HG03139 (cell line): ENCODE measurements around the gene KCTD5.
"Not testable (repeated sequence)": the region's sequence is repeated elsewhere in the genome, so short reads cannot be mapped to it uniquely, and the experiment has no call there.

Experiments
- ATAC-seq: cut with Tn5 transposase; IDR thresholded peaks from one replicate; pipeline ENCODE4 v1.9.1; 2021; ENCODE audit not compliant: unreplicated experiment

The KCTD5 gene

GRCh38 chr16:2696601-2697250 lies 14.4 kb downstream of the KCTD5 start:
- ATAC-seq = not testable (repeated sequence)

GRCh38 chr16:2697401-2697948 lies 15.2 kb downstream of the KCTD5 start:
- no peak for ATAC-seq

GRCh38 chr16:2698103-2698870 lies 16.0 kb downstream of the KCTD5 start:
- ATAC-seq = no peak

GRCh38 chr16:2698965-2699750 lies 16.8 kb downstream of the KCTD5 start:
- no peak for ATAC-seq

- no peak for ATAC-seq
Observed at GRCh38 chr16:2699791-2700600, 17.7 kb downstream of the KCTD5 start.

- ATAC-seq = no peak
Observed at GRCh38 chr16:2700786-2701185, 18.5 kb downstream of the KCTD5 start.

GRCh38 chr16:2701272-2701671 lies 18.9 kb downstream of the KCTD5 start:
- ATAC-seq = no peak

- ATAC-seq = no peak
Observed at GRCh38 chr16:2701713-2702437, 19.6 kb downstream of the KCTD5 start.

GRCh38 chr16:2702438-2702825 lies 20.1 kb downstream of the KCTD5 start:
- ATAC-seq = no peak

GRCh38 chr16:2702871-2703745 lies 20.8 kb downstream of the KCTD5 start:
- ATAC-seq = no peak

- ATAC-seq = no peak
Observed at GRCh38 chr16:2704166-2704982, 22.1 kb downstream of the KCTD5 start.

GRCh38 chr16:2704983-2705275 lies 22.6 kb downstream of the KCTD5 start:
- ATAC-seq = no peak

- no peak for ATAC-seq
Observed at GRCh38 chr16:2705351-2705750, 23.0 kb downstream of the KCTD5 start.

- ATAC-seq = no peak
Observed at GRCh38 chr16:2706085-2706484, 23.8 kb downstream of the KCTD5 start.

- no peak for ATAC-seq
Observed at GRCh38 chr16:2706611-2707311, 24.4 kb downstream of the KCTD5 start.

GRCh38 chr16:2707368-2708289 lies 25.3 kb downstream of the KCTD5 start:
- no peak for ATAC-seq

GRCh38 chr16:2708290-2708639 lies 25.9 kb downstream of the KCTD5 start:
- ATAC-seq = no peak
